NB4 (cell line): ENCODE results near the gene HDAC8.

Source experiments
- CTCF ChIP-seq: IDR thresholded peaks from one replicate; pipeline ENCODE4 v1.5.1; 2012; ENCODE audit warnings: low read depth, low read length
- MYC ChIP-seq: IDR thresholded peaks from 2 replicates; pipeline ENCODE4 v1.6.1; 2011; ENCODE audit warnings: low read depth, low read length
- POLR2A ChIP-seq: IDR thresholded peaks from 2 replicates; pipeline ENCODE4 v1.6.1; 2011; ENCODE audit warnings: mild to moderate bottlenecking; ENCODE audit not compliant: insufficient read length; ENCODE audit errors: extremely low read depth

- no peak for TF ChIP-seq CTCF
- no peak for TF ChIP-seq POLR2A
- no peak for TF ChIP-seq MYC
Observed at GRCh38 chrX:72392816-72393800, 179.5 kb downstream of the HDAC8 start.
